IMR-90 (cell line): ENCODE data around the gene NPFFR1.
"Not testable (repeated sequence)": the region's sequence is repeated elsewhere in the genome, so short reads cannot be mapped to it uniquely, and the experiment has no call there.

Experiments used
- CEBPB ChIP-seq: IDR thresholded peaks from 2 replicates; pipeline ENCODE4 v1.6.1; 2012; ENCODE audit warnings: low read depth, low read length, improper control_type of control experiment
- CHD1 ChIP-seq: IDR thresholded peaks from 2 replicates; pipeline ENCODE4 v1.6.1; 2012; ENCODE audit warnings: low read depth, low read length, improper control_type of control experiment
- CTCF ChIP-seq: conservative IDR thresholded peaks from 2 replicates; pipeline ENCODE4 v1.5.1; 2012; ENCODE audit warnings: mild to moderate bottlenecking, low read depth, low read length, improper control_type of control experiment
- FOS ChIP-seq: fragments of 150-350 bp; IDR thresholded peaks from 2 replicates; pipeline ENCODE4 v1.6.1; 2016; ENCODE audit warnings: low read depth, low read length
- MAFK ChIP-seq: IDR thresholded peaks from 2 replicates; pipeline ENCODE4 v1.6.1; 2012; ENCODE audit warnings: low read depth, low read length, improper control_type of control experiment
- MAZ ChIP-seq: IDR thresholded peaks from 2 replicates; pipeline ENCODE4 v1.6.1; 2012; ENCODE audit warnings: low read depth, mild to moderate bottlenecking, low read length, improper control_type of control experiment, moderate library complexity, borderline replicate concordance
- POLR2A ChIP-seq: IDR thresholded peaks from 2 replicates; pipeline ENCODE4 v1.6.1; 2012; ENCODE audit warnings: mild to moderate bottlenecking, low read depth, low read length
- RAD21 ChIP-seq: IDR thresholded peaks from 2 replicates; pipeline ENCODE4 v1.6.1; 2012; ENCODE audit warnings: low read length, improper control_type of control experiment
- RCOR1 ChIP-seq: IDR thresholded peaks from 2 replicates; pipeline ENCODE4 v1.6.1; 2012; ENCODE audit warnings: mild to moderate bottlenecking, low read length, improper control_type of control experiment; ENCODE audit not compliant: insufficient replicate concordance
- RFX5 ChIP-seq: IDR thresholded peaks from 2 replicates; pipeline ENCODE4 v1.8.0; 2012; ENCODE audit warnings: low read depth, mild to moderate bottlenecking, low read length, moderate library complexity
- SMC3 ChIP-seq: fragments of 150-350 bp; IDR thresholded peaks from 2 replicates; pipeline ENCODE4 v1.6.1; 2016; ENCODE audit warnings: low read depth, mild to moderate bottlenecking, antibody characterized with exemption, low read length, moderate library complexity
- USF2 ChIP-seq: fragments of 150-350 bp; IDR thresholded peaks from 2 replicates; pipeline ENCODE4 v1.6.1; 2017; ENCODE audit warnings: mild to moderate bottlenecking, antibody characterized with exemption, low read length, low read depth

GRCh38 chr10:70239077-70239976 lies 44.5 kb downstream of the NPFFR1 start:
- not testable (repeated sequence) for TF ChIP-seq CTCF, POLR2A, RAD21, RCOR1, CHD1, FOS, CEBPB, USF2, MAFK, MAZ, SMC3, RFX5
